Activated CD8-positive, alpha-beta memory T cell treated with anti-CD3 and anti-CD28 coated beads, Interleukin-2, amount 50 U/mL, for 48 hours (primary cell): ENCODE data around the gene LRP1.

Experiments
- DNase-seq: peaks from one replicate; pipeline ENCODE4 v3.0.0-alpha.2; 2020

Gene LRP1

DNA sequence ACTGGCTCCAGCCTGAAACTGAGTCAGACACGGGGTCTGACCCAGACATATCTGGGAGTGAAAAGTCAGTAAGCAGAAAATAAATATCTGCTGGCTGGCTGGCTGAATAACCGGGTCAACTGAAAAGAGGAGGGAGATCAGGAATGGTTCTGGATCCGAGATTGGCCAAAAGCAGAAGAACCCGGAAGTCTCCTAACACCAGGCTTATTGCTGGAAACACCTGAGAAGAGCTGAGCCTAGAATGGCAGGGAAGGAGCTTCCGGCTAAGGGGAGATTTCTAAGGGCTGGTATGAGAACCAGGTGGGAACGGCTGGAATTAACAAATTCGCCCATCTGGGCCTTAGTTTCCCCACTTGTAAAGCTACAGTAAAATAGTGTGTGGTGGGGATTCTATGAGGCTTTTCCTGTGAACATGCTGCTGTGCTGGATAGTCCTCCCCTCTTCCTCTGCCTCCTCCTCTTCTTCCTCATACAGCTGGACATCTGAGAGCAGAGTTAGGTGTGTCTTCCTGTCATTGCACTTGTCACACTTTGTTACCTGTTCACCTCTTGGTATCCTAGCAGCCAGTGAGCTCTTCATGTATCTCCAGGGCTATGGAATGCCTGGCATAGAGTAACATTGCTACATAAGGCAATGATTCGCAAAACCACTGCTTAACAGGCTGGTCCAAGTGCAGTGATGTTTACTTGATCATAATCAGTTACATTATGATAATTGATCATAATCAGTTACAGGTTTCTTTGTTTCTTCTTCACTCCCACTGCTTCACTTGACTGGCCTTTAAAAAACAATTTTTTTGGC is 99.2 kb downstream of the LRP1 start:
- DNase-seq = no peak

DNA sequence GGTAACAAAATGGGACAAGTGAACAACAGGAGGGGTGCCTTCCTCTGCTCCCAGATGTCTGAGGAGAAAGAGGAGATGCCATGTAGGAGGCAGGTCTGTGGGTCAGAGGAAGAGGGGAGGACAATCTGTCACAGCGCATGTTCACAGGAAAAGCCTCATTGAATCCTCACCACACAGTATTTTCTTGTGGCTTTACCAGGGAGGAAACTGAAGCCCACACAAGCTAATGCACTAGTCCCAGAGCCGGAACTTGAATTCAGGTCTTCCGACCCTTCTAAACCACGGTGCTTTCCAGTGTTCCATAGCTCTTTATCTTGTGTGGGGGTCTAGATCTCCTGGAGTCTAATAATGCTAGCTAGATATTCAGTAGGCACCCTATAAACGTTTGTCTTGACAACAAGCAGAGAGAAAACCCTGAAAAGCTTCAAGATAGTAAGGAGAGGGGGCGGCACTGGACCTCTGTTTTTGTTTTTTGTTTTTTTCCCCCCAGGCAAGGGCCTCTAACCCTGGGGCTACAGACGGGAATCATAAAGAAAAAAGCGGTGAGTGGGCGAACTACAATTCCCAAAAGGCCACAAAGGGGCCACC is 100.9 kb downstream of the LRP1 start:
- no peak for DNase-seq

DNA sequence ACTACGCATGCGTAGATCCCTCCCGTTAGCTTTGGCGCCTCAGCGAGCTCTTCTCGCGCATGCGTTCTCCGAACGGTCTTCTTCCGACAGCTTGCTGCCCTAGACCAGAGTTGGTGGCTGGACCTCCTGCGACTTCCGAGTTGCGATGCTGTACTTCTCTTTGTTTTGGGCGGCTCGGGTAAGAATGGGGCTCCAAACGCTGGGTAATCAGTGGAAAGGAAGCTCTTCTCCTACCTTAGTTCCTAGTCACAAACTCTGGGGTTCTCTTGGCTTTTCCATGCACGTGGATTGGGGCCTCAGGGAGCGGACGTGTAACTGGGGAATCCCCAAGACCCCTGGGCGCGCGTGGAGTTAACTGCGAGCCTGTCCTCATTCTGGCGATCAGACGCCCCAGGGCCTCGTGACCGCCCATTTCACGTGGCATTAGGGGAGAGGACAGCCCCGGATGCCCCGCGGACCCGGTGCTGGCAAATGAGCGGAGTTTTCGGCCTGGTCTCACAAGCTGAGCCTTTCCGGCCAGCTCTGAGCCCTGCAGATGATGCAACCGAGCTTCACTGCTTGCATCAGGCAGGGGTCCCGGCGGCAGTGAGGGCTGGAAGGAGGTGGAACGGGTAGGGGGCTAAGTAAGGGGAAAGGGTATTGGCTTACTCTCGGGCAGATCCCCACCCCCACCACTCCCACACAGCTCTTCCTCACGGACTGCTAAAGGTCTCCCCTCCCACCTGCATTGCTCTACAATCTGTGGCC is 101.5 kb downstream of the LRP1 start, which contains the start of gene SHMT2:
Gene SHMT2, plus strand, starts transcription at position 78 of the 747 bp plus-strand sequence. Its CDS starts 68 bp downstream, at position 146.
- peak; percentile 94 for DNase-seq

DNA sequence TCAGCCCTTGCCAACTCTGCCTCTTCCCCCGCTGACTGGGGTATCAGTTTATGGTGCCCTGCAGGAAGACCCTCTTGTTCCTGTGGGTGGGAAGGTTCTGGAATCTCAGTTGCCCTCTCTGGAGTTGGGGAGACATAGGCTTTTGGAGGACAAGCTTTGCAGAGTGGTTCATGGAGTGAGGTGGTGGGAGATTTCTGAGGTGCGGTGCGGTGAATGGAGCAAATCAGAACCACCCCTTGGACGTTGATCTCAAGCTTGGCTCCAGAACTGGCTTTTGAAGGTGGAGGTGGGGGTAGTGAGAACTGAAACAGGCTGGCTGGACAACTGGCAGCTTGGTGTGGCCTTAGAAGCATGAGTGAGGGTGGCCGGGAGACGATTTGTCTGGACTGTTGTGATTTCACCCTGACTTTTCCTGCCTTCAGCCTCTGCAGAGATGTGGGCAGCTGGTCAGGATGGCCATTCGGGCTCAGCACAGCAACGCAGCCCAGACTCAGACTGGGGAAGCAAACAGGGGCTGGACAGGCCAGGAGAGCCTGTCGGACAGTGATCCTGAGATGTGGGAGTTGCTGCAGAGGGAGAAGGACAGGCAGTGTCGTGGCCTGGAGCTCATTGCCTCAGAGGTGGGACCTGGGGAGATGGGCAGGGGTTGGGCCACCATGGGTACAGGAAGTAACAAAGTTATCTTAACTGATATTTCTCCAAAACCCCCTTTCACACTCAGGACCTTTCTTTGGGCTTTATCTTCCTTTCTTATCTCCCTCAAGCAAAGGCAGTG is 102.3 kb downstream of the LRP1 start:
- DNase-seq = no peak

DNA sequence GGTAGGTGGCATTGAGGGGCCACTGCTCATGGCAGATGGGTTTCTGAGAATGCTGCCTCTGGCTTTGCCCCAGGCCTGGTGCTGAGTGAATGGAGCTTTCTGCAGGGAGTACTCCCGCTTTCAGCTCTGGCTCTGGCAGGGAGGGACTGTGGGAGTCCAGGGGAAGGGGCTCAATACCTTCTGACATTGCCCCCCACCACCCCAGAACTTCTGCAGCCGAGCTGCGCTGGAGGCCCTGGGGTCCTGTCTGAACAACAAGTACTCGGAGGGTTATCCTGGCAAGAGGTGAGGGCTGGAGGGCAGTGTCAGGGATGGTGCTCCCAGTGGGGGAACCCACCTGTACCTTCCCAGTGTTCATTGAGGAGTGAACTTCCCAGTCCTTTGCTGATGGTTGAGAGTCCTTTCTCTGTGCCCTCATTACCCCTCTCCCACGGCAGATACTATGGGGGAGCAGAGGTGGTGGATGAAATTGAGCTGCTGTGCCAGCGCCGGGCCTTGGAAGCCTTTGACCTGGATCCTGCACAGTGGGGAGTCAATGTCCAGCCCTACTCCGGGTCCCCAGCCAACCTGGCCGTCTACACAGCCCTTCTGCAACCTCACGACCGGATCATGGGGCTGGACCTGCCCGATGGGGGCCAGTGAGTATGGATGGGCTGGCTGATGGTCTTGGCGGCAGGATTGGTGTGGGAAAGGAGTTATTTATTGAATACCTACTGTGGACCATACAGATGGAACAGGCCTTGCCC is 103.2 kb downstream of the LRP1 start:
- DNase-seq = no peak

DNA sequence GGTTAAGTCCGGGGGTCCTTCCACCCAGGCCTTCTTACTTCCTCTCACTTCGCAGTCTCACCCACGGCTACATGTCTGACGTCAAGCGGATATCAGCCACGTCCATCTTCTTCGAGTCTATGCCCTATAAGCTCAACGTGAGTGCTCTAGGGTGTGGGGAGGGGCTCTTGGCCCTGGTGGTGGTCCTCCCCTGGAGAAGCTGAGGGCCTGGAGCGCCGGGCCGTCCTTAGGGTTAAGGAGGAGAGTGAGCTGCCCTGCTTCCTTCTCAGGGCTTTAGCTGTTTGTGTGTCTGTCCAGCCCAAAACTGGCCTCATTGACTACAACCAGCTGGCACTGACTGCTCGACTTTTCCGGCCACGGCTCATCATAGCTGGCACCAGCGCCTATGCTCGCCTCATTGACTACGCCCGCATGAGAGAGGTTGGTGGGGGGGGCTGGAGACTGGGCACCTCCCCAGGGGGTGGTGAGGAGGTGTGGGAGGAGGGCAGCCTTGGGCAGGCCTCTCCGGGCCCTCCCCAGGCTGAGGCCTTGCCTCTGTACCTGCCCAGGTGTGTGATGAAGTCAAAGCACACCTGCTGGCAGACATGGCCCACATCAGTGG is 104.0 kb downstream of the LRP1 start:
- no peak for DNase-seq

DNA sequence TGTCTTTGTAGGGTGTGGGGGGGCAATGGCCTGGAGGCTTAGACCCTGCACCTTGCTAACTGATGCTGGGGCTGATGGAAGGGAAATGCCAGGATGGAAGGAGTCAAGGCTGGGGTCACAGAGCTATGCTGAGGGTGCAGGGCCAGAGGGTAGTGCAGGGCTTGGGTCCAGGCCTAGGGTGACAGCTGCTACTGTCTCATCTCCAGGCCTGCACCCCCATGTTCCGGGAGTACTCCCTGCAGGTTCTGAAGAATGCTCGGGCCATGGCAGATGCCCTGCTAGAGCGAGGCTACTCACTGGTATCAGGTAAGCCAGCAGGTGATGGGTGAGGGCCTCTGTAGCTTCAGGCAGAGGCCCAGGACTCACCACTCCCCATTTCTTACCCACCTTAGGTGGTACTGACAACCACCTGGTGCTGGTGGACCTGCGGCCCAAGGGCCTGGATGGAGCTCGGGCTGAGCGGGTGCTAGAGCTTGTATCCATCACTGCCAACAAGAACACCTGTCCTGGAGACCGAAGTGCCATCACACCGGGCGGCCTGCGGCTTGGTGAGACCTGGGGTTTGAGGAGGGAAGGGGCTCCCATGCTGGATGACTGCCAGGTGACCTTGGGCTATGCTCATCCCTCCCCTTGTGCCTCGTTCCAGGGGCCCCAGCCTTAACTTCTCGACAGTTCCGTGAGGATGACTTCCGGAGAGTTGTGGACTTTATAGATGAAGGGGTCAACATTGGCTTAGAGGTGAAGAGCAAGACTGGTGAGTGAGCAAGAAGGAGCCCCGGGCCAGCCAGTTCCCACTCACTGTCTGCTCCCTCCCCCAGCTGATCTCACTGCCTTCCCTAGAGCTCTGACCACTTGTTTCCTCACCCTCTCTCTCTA is 105.3 kb downstream of the LRP1 start:
- DNase-seq = no peak

DNA sequence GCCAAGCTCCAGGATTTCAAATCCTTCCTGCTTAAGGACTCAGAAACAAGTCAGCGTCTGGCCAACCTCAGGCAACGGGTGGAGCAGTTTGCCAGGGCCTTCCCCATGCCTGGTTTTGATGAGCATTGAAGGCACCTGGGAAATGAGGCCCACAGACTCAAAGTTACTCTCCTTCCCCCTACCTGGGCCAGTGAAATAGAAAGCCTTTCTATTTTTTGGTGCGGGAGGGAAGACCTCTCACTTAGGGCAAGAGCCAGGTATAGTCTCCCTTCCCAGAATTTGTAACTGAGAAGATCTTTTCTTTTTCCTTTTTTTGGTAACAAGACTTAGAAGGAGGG is 105.9 kb downstream of the LRP1 start:
- no peak for DNase-seq

DNA sequence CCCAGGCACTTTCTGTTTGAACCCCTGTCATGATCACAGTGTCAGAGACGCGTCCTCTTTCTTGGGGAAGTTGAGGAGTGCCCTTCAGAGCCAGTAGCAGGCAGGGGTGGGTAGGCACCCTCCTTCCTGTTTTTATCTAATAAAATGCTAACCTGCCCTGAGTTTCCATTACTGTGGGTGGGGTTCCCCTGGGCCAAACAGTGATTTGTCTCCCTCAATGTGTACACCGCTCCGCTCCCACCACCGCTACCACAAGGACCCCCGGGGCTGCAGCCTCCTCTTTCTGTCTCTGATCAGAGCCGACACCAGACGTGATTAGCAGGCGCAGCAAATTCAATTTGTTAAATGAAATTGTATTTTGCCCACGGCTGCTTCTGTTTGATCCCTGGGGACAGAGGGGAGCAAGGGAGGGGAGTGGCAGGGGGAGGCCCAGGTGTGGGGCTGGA is 106.3 kb downstream of the LRP1 start:
- DNase-seq = no peak

DNA sequence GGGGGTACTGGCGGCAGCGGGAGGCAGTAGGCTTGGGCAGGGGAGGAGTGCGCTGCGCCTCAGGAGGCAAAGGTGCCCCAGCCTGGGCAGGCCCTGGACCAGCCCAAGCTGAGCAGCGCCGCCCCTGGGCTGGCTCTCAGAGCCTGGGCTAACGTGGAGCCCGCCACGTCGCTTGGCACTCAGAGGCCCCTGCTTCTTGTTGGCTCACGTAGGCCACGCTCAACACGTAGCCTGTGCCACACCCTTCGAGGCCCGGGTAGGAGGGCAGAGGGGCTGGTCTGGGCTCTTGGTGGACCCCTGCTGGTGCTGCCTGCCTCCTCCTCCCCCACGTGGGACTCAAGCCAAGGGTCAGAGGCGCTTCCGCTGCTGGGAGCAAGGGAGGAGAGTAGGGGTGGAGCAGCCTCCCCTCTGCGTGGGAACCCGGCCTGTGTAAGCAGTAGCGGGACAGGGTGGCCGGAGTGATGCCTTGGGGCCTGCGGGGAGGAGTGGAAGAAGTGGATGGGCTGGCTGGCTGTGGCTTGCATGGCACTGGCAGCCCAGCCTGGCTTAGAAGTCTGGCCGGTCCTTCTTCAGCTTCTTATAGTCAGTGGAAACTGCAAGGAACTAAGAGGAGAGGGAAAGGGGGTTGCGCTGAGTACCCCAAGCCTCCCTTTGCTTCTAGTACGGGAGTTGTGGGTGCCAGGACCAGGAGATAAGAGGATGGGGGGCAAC is 106.9 kb downstream of the LRP1 start:
- peak; percentile 56 for DNase-seq

DNA sequence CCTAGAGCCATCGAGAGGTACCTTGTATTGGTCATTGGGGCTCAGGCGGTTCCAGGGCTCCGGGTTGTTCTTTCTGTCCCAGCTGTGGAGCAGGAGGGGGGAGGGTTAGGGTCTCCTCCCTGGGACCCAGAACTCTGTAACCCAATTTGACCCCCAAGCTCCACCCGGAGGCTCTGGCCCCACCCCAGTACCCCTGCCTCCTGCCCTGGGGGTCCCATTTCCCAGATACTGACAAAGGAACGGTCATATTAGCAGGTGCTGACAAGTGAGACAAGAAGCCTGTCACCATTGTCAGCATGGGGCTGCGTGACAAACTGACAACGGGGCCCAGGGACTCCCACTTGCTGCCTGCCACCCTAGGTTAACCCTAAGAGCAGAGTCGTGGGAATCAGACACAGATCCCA is 107.4 kb downstream of the LRP1 start:
- no peak for DNase-seq

DNA sequence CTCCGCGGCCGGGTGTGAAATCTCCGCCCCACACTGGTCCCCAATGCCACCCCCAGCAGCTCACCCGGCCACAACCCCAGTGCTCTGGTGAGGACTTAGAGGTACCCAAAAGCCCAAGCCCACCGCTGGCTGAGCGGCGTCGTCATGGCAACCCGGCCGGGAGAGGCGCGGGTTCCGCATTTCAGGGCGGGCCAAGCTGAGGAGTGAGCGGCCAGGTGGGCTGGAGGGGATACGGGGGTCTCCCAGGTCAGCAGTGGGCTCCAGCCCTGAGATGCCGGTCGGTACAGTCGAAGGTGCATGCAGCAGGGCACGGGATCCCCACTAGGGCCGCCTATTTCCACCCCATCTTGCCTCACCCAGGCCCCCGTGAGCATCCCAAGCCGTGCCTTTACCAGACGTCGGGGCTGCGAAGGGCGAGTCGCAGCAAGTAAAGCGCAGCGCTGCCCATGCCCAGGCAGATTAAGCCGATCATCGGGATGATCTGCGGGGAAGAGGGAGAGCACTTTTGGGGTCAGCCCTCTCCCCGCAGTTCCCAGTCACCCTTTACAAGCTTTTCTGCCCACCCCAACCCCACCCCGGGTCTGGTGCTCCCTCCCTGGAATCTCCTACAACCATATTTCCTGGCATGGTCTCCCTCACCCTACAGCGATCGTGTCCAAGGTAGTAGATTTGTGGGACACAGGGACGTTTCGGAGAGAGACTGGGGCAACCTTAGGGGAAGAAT is 108.1 kb downstream of the LRP1 start:
- DNase-seq = peak; percentile 75

DNA sequence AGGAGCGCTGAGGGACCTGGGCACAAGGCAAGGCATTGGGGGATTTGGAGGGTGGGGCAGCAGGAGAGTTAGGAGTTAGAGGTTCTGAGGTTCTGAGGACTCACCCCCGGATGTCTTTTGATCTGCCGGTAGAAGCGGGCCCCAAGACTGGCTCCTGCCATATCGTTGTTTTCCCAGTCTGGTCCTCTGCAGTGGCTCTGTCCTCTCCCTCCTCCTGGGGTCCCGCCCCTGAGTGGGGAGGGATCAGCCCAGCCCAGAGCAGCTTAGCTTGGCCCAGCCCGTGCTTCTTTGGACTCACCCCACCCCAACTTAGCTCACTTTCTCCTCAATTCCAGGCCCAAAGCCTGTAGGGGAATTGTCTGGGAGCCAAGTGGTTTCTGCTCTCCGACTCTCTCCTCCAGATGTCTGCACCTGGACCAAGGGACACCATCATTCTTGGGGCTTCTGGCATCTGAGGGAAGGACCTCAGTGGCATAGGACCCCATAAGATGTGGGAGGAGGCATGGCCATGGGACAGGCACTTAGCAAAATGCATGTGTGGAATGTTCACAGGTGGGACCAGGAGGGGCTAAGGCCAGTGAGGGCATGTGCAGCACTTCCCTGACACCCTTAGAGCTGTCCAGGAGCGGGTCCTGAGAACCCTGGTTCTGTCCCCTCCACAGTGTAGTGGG is 108.8 kb downstream of the LRP1 start:
- peak; percentile 65 for DNase-seq

DNA sequence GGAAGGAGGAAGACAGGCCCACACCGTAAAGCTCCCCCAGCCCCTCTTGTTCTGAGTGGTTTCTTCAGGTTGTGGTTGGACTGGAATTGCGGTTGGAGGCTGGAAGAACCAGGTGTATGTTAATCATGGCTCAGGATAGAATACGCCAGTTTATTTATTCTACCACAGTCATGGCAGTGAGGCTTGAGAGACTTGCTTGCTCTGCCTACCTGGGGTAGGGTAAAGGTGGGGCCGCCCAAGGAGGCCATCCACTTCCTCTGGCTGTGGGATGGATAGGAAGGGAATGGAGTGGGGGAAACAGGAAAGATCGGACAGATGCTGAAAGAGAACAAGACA is 109.3 kb downstream of the LRP1 start:
- DNase-seq = no peak

DNA sequence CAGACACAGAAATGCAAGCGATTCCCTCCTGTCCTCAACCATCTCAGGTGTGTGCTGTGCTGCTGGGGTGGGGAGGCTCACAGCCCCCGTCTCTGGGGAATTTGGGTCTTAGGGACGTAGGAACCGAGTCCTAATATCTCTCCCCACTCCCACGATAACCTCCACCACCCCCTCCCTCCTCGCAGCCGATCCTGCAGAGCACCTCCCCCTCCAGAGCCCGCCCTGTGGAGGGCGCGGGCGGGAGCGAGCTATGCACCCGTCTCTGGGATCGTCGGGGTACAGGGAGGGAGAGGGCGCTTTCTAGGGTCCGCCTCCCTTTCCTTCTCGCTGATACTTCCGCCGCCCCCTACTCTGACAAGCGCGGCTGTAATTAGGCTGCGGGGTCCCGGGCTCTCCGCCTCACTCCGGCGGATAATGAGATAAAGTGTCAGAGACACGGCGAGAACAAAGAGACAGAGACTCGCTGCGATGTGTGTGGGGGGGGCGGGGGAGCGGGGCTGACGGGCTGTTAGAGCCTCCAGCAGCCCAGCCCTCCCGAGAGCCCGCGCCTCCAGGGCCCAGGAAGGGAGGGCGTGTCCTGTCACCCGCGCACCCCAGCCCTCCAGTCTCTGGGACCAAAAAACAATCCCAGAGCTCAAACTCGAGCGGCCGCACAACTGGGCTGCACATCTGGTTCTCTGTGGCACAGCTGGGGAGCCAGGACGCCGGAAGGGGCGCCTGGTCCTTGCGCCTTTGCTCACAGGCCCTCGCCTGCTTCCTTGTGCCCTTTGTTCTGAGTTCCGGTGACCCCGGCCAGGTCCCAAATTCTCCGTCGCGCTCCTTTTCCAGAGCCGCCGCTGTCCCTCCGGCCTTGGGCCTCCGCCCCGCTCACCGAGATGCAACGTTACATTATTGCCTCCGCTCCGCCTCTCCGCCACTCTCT is 109.9 kb downstream of the LRP1 start:
- peak; percentile 74 for DNase-seq

DNA sequence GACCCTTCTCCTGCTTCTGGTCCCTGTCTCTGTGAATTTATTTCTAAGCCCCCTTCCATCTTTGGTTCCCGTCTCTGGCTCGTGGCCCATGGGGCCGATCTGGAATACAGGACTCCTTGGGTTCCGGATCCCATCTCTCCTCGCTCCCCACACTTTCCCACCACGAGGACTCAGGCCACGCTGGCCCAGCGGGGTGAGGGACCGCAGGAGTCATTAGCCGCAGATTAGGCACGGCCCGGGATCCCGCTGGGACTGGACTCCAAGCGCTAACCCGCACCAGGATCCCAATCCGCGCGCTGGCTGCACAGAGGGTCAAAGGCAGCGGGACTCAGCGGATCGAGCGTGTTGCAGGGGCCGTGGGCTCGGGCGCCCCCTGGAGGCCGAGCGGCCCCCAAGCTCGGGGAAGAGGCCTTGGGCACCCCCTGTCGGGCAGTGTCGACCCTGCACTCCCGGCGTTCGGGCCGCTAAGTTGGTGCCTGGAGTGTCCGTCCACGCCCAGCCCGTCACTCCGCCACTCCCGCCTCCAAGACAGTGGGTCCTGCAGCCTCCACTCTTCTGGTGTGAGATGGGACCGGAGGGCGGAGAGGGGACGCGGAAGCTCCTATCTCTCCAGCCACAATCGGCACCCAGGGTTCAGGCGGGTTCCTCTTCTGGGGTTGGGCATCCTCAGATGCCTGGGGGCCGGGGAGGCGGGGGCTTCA is 110.7 kb downstream of the LRP1 start:
- DNase-seq = peak; percentile 98

DNA sequence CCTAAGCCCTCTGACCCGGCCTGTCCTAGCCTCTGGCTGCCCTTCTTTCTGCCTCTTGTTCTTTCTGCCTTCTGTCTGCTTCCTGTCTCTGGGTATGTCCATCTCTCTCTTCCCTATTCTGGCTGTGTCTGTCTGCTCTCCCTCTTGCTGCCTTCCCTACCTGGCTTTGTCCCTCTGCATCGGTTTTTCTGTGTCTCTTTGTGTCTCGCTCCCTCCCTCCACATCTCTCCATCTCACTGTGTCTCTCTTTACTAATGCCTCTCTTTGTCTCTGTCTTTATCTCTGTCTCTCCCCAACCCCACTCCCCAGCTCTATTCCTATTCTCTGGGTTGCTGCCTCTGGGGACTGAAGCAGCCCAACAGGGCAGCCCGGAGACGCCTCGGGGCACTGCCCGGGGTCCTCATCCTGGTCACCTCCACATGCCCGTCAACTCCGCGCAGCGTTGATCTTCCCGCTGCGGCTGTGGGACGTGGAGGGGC is 111.3 kb downstream of the LRP1 start:
- DNase-seq = no peak
